Measurements from ENCODE around the gene TMEM59L.

- no peak for TF ChIP-seq CTCF (CRISPR knock-in tag; IDR thresholded peaks at IDR 0.05)
- no peak for TF ChIP-seq FIP1L1 (IDR thresholded peaks at IDR 0.05; ENCODE audit: borderline replicate concordance, insufficient read depth, low read depth, low read length)
- TF ChIP-seq FOXC1 (CRISPR knock-in tag; IDR thresholded peaks at IDR 0.05; ENCODE audit: borderline replicate concordance) = no peak
- TF ChIP-seq JDP2 (CRISPR knock-in tag; IDR thresholded peaks at IDR 0.05; ENCODE audit: borderline replicate concordance) = no peak
- TF ChIP-seq, protein P1, sequence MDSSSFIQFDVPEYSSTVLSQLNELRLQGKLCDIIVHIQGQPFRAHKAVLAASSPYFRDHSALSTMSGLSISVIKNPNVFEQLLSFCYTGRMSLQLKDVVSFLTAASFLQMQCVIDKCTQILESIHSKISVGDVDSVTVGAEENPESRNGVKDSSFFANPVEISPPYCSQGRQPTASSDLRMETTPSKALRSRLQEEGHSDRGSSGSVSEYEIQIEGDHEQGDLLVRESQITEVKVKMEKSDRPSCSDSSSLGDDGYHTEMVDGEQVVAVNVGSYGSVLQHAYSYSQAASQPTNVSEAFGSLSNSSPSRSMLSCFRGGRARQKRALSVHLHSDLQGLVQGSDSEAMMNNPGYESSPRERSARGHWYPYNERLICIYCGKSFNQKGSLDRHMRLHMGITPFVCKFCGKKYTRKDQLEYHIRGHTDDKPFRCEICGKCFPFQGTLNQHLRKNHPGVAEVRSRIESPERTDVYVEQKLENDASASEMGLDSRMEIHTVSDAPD (CRISPR knock-in tag; IDR thresholded peaks at IDR 0.05) = no peak
- no peak for TF ChIP-seq ATF6 (CRISPR knock-in tag; conservative IDR thresholded peaks at IDR 0.05)
Observed at GRCh38 chr19:18659281-18660050, 46.8 kb downstream of the TMEM59L start.
